A673 (cell line): ENCODE measurements around the gene TRABD. TPM values are rescaled to one million over a fixed set of nuclear protein-coding genes. Genes with fewer than 3 reads are reported as not detected.

ENCODE experiments used
- BruUV-seq: library from RNA; stranded (reverse); fragments of 400-500 nt; replicated peaks from 2 replicates; lab custom pipeline; 2021; lab: Mats Ljungman, UMichigan
- CTCF ChIA-PET: fragments of 300-600 bp; sonication (Branson Sonifier 250); formaldehyde crosslinking; loops from one replicate; lab custom pipeline; 2022; ENCODE audit warnings: antibody characterized with exemption; lab: Charles Lee
- POLR2A ChIA-PET: fragments of 300-600 bp; sonication (Branson Sonifier 250); formaldehyde crosslinking; loops from one replicate; lab custom pipeline; 2022; ENCODE audit warnings: antibody characterized with exemption; ENCODE audit not compliant: low non-redundant PET; lab: Charles Lee
- DNase-seq: peaks from one replicate; pipeline ENCODE4 v3.0.0-alpha.2; 2015; ENCODE audit warnings: low spot score
- H3K27ac ChIP-seq: fragments of 200-600 bp; sonication (generic); 2 replicates; pipeline ENCODE4 v1.5.1; 2016; ENCODE audit warnings: mixed run types, low read depth, mild to moderate bottlenecking, mixed read lengths, antibody characterized with exemption, low read length; ENCODE audit not compliant: poor library complexity, severe bottlenecking
- H3K27me3 ChIP-seq: fragments of 200-600 bp; sonication (generic); replicated peaks from 2 replicates; pipeline ENCODE4 v1.6.1; 2017; ENCODE audit warnings: mixed run types, low read depth, mild to moderate bottlenecking, mixed read lengths, antibody characterized with exemption, low read length; ENCODE audit not compliant: insufficient read depth, poor library complexity
- H3K36me3 ChIP-seq: fragments of 200-600 bp; sonication (generic); 2 replicates; pipeline ENCODE4 v1.6.1; 2016; ENCODE audit warnings: mixed run types, mild to moderate bottlenecking, mixed read lengths, antibody characterized with exemption, low read length; ENCODE audit not compliant: insufficient read depth, poor library complexity, severe bottlenecking
- H3K4me1 ChIP-seq: fragments of 200-600 bp; sonication (generic); 2 replicates; pipeline ENCODE4 v1.6.1; 2017; ENCODE audit warnings: mixed run types, mild to moderate bottlenecking, mixed read lengths, antibody characterized with exemption, low read length; ENCODE audit not compliant: insufficient read depth, poor library complexity, severe bottlenecking
- H3K4me3 ChIP-seq: fragments of 200-600 bp; sonication (generic); 2 replicates; pipeline ENCODE4 v1.5.1; 2016; ENCODE audit warnings: low read depth, mixed run types, mild to moderate bottlenecking, mixed read lengths, low read length; ENCODE audit not compliant: poor library complexity, severe bottlenecking
- H3K9me3 ChIP-seq: fragments of 200-600 bp; sonication (generic); 2 replicates; pipeline ENCODE4 v1.6.1; 2016; ENCODE audit warnings: mixed run types, low read depth, mild to moderate bottlenecking, mixed read lengths, antibody characterized with exemption, low read length; ENCODE audit not compliant: poor library complexity, severe bottlenecking
- EZH2 ChIP-seq: fragments of 200-600 bp; sonication (generic); IDR thresholded peaks from 2 replicates; pipeline ENCODE4 v1.6.1; 2017; ENCODE audit warnings: borderline replicate concordance, low read depth, mild to moderate bottlenecking, mixed read lengths, antibody characterized with exemption, low read length; ENCODE audit not compliant: poor library complexity, severe bottlenecking
- intact Hi-C: fragments of 100-400 bp; cut with micrococcal nuclease; formaldehyde crosslinking; loops from one replicate; pipeline ENCODE4 v1.10.0; 2022; ENCODE audit not compliant: unreplicated experiment
- total RNA-seq: library from RNA; stranded (reverse); gene quantifications from 2 replicates; pipeline ENCODE4 v1.2.3, GENCODE V29; 2021
- TF ChIP-seq, protein P1 (sequence below): fragments of 300-800, 200-600 bp; sonication (generic); conservative IDR thresholded peaks from 2 replicates; pipeline ENCODE4 v1.5.1; 2017; ENCODE audit warnings: low read depth, mild to moderate bottlenecking, antibody characterized with exemption, low read length, moderate library complexity, mixed read lengths

TRABD gene
- total RNA-seq, 1 experiment from 2014 or later, result 63.9 TPM

DNA sequence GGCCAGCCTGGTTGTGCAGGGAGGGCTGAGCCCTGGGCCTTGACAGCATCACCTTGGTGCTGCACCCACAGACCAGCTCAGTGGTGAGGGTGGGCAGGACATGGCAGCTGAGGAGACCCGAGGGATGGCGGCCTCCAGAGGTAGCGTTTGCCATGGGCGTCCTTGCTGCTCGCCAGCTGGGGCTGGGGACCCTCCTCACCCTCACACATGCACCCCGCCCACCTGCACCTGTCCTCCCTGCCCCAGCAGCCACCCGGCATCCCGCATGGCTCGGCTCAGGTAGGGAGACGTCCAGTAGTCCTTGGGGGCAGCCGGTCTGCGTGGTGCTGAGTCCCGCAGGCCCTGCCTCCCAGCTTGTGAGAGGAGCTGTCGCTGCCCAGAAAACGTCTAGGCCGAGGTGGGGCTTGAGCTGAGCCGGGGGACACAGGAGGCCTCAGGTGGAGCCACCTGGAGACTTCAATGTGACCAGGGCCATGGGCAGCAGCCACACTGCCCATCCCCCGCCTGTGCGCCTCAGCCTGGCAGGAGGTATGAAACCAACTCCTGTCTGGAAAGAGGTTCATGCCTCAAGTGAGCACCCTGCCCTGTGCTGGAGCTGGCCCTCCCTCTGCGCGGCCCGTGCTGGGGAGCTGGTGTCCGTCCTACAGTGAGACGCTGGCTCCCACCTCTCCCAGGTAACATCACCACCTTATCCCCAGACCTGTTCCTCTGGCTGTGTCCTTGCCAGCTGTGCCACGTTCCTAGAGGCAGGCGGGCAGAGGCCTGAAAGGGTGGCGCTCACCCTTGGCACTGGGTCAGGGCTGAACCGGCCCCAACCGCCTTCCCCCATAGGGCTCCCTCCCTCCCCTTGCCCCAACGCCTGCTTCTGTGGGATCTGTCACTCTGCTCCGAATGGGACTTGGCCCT is 3.3 kb upstream of the TRABD start:
- ChIA-PET POLR2A (interaction anchor here (0.6 kb wide), 1 partner anchor 174 kb away, joined by 3 read pairs; no protein-coding TSS in a partner anchor), CTCF (no interaction called here)
- no TSS peak for BruUV-seq
- no peaks in the 10 kb centered on the region for H3K9me3 ChIP-seq
- H3K27ac ChIP-seq, result no peak overlapping the region
- intact Hi-C loops, result no loop called here
- H3K4me3 ChIP-seq, result no peak overlapping the region
- no peaks in the 10 kb centered on the region for H3K36me3 ChIP-seq
- DNase-seq, result no peak
- no peaks in the 10 kb centered on the region for H3K4me1 ChIP-seq
- TF ChIP-seq, protein P1, sequence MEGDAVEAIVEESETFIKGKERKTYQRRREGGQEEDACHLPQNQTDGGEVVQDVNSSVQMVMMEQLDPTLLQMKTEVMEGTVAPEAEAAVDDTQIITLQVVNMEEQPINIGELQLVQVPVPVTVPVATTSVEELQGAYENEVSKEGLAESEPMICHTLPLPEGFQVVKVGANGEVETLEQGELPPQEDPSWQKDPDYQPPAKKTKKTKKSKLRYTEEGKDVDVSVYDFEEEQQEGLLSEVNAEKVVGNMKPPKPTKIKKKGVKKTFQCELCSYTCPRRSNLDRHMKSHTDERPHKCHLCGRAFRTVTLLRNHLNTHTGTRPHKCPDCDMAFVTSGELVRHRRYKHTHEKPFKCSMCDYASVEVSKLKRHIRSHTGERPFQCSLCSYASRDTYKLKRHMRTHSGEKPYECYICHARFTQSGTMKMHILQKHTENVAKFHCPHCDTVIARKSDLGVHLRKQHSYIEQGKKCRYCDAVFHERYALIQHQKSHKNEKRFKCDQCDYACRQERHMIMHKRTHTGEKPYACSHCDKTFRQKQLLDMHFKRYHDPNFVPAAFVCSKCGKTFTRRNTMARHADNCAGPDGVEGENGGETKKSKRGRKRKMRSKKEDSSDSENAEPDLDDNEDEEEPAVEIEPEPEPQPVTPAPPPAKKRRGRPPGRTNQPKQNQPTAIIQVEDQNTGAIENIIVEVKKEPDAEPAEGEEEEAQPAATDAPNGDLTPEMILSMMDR, result no peak
- no peak for TF ChIP-seq EZH2
- no peaks in the 10 kb centered on the region for H3K27me3 ChIP-seq

DNA sequence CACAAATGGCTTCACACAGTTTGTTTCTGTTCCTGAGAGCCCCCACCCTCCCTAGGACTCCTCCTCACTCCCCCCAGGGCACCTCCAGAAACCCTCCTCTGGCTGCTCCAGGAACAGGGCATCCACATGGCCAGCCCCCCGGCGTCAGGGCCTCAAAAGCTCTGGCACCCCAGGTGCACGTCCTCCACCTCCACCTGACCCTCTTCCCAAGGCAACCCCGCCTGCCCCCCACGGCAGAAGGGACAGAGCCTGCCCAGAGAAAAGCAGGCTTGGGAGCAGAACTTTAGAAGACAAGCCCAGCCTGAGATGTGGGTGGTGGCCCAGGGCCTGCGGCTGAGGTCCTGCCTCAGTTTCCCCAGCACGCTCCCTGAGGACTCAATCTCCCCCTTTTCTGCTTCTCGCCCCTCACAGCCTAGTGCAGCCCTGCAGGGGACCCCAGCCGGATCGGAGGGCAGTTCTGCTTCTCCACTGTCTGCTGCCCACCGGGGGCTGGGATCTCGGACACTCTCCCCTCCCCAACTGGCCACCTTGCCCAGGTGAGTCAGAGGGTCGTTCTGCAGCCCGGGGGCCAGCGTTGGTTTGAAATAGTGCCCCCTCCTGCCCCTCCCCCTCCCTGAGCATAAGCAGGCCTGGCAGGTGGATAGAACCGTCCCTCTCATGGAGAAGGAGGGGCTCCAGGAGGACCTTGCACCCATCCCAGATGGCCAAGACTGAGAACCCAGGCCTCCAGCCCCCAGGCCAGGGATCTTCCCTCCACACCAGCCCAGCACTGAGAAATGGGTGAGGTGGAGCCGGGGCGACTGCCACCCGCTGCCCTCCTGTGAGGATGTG is 2.4 kb upstream of the TRABD start:
- no peaks in the 10 kb centered on the region for H3K27me3 ChIP-seq
- BruUV-seq, result no TSS peak
- TF ChIP-seq, protein P1, result no peak
- TF ChIP-seq EZH2, result no peak
- no peaks in the 10 kb centered on the region for H3K9me3 ChIP-seq
- H3K4me1 ChIP-seq, result no peaks in the 10 kb centered on the region
- intact Hi-C loops, result no loop called here
- POLR2A ChIA-PET, result no interaction called here
- no peak for DNase-seq
- CTCF ChIA-PET, result no interaction called here
- no peaks in the 10 kb centered on the region for H3K36me3 ChIP-seq
- H3K4me3 ChIP-seq, result no peak overlapping the region
- H3K27ac ChIP-seq, result no peak overlapping the region

DNA sequence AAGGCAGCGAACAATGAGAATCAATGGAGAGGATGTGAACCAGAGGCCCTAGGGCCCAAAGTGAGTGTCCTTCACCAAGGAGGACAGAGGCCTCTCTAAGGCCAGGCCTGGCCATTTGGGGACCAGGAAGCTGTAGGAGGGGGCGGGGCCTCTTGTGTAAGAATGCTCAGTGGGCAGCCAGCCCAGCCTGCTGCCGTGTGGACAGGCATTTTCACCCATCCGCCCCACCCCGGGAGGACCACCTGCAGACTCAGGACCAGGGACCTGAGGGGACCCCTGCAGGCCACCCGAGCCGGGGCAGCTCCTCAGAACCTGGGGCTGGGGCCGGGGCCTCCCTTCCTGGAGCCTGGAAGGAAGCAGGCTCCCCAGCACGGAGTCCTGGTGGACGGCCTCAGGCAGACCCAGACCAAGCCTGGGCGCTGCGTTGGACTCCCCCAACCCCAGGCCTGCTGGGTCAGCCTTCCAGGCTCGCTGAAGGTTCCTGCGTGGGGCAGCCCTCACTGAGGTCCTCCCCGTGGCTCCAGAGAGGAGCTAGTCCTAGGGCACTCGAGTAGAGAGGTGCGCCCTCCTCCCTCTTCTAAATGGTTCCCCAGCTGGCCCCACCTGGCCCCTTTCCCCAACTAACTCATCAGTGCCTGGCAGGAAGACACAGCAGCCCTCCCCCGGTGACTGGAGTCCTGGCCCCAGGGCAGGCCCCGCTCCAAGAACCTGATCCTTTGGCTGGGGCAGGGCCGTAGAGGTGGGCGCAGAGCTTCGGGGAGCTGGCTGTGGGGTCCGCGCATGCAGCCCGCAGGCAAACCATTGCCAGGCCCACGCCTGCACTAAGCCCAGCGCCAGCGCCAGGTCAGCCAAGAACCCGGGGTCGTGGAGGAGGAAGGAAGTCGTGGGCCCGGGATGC is 1.5 kb upstream of the TRABD start:
- no peaks in the 10 kb centered on the region for H3K9me3 ChIP-seq
- no peak overlapping the region for H3K27ac ChIP-seq
- no peaks in the 10 kb centered on the region for H3K36me3 ChIP-seq
- ChIA-PET POLR2A (no interaction called here), CTCF (no interaction called here)
- H3K4me1 ChIP-seq, result no peaks in the 10 kb centered on the region
- no peaks in the 10 kb centered on the region for H3K27me3 ChIP-seq
- no peak overlapping the region for H3K4me3 ChIP-seq
- intact Hi-C loops, result no loop called here
- TF ChIP-seq EZH2, result no peak
- TF ChIP-seq, protein P1, result no peak
- no TSS peak for BruUV-seq
- no peak for DNase-seq
